PFSK-1 (cell line): Measurements from ENCODE around the gene RNU6-7.

ENCODE experiments used
- FOXP2 ChIP-seq: optimal IDR thresholded peaks from 2 replicates; pipeline ENCODE3; 2011; ENCODE audit warnings: borderline replicate concordance, control low read depth, inconsistent platforms; ENCODE audit not compliant: insufficient read depth; ENCODE audit errors: extremely low read length, extremely low read depth
- POLR2AphosphoS5 ChIP-seq: IDR thresholded peaks from 2 replicates; pipeline ENCODE4 v1.6.1; 2012; ENCODE audit warnings: low read depth, mild to moderate bottlenecking, control low read depth, low read length, moderate library complexity
- SIN3A ChIP-seq: IDR thresholded peaks from 2 replicates; pipeline ENCODE4 v1.6.1; 2012; ENCODE audit warnings: mild to moderate bottlenecking, low read length, moderate library complexity, borderline replicate concordance; ENCODE audit not compliant: insufficient read depth
- TAF1 ChIP-seq: IDR thresholded peaks from 2 replicates; pipeline ENCODE4 v1.6.1; 2012; ENCODE audit warnings: low read length, control low read depth, borderline replicate concordance; ENCODE audit not compliant: insufficient read depth
- TF ChIP-seq, protein P1 (sequence below), 2 experiments: IDR thresholded peaks; 2 replicates each; pipeline versions ENCODE4 v1.6.1 to v1.8.0; 2011 to 2012; ENCODE audit warnings: low read depth in 2 of 2, low read length in 2 of 2, control low read depth in 1 of 2, inconsistent platforms in 1 of 2, mild to moderate bottlenecking in 1 of 2, moderate library complexity in 1 of 2; ENCODE audit not compliant: insufficient read depth in 1 of 2

DNA sequence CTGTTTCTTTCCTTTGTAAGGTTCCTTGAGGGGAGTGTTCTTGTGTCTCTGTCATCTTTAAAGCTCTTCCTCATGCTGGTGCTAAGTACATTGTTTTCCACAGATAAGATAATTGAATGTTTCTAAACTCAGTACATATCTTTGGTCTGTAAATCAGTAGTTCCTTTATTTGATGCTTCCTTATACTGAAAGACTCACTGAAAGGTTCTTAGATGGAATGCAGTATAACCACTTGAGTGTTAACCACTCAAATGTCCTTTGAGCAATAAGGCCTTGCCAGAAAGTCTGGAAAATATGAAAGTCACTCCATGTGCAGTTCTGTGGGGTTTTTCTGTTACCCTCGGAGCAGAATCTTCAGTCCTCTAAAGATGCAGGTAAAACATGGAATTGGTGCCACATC, 24.2 kb downstream of the RNU6-7 start:
- TF ChIP-seq TAF1 (no peak), POLR2AphosphoS5 (no peak), FOXP2 (no peak), SIN3A (no peak)
- TF ChIP-seq, protein P1, sequence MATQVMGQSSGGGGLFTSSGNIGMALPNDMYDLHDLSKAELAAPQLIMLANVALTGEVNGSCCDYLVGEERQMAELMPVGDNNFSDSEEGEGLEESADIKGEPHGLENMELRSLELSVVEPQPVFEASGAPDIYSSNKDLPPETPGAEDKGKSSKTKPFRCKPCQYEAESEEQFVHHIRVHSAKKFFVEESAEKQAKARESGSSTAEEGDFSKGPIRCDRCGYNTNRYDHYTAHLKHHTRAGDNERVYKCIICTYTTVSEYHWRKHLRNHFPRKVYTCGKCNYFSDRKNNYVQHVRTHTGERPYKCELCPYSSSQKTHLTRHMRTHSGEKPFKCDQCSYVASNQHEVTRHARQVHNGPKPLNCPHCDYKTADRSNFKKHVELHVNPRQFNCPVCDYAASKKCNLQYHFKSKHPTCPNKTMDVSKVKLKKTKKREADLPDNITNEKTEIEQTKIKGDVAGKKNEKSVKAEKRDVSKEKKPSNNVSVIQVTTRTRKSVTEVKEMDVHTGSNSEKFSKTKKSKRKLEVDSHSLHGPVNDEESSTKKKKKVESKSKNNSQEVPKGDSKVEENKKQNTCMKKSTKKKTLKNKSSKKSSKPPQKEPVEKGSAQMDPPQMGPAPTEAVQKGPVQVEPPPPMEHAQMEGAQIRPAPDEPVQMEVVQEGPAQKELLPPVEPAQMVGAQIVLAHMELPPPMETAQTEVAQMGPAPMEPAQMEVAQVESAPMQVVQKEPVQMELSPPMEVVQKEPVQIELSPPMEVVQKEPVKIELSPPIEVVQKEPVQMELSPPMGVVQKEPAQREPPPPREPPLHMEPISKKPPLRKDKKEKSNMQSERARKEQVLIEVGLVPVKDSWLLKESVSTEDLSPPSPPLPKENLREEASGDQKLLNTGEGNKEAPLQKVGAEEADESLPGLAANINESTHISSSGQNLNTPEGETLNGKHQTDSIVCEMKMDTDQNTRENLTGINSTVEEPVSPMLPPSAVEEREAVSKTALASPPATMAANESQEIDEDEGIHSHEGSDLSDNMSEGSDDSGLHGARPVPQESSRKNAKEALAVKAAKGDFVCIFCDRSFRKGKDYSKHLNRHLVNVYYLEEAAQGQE (IDR thresholded peaks at IDR 0.05; ENCODE audit: insufficient read depth in 1 of 2, low read depth in 2 of 2, low read length in 2 of 2): no peak
